ENCODE data around the gene MYL6B.

GRCh38 chr12:56153678-56154065 is 1.3 kb downstream of the MYL6B start:
- TF ChIP-seq YY1 (IDR thresholded peaks at IDR 0.05; ENCODE audit: insufficient read depth, insufficient read length) (no peak), ZNF274 (IDR thresholded peaks at IDR 0.05; ENCODE audit: low read depth, low read length) (no peak), SUZ12 (IDR thresholded peaks at IDR 0.05; ENCODE audit: extremely low read depth, insufficient read depth, insufficient read length) (no peak)

Measured in NT2/D1 (cell line).